Lower leg skin (tissue), 4 donors: ENCODE measurements around the gene MACROH2A2. TPM values are rescaled to one million over a fixed set of nuclear protein-coding genes. Genes with fewer than 3 reads are reported as not detected.

Experiments
- DNase-seq, 2 donors: peaks; one replicate each; pipeline ENCODE4 v3.0.0-alpha.2; 2019; ENCODE audit warnings: low spot score in 2 of 2
- H3K4me3 ChIP-seq: fragments of 200-600 bp; sonication (generic); 2 replicates; pipeline ENCODE4 v1.5.1; 2017; ENCODE audit warnings: mild to moderate bottlenecking, low read depth; ENCODE audit not compliant: poor library complexity, severe bottlenecking
- POLR2A ChIP-seq, 2 donors: fragments of 450-650 bp; IDR thresholded peaks; one replicate each; pipeline ENCODE4 v1.6.1; 2016 to 2017; ENCODE audit warnings: antibody characterized with exemption in 2 of 2, mild to moderate bottlenecking in 1 of 2, moderate library complexity in 1 of 2
- WGBS, 2 donors: methylation state at CpG; one replicate each; pipeline ENCODE4 v1.1.5; 2018; 5-methylcytosine and 5-hydroxymethylcytosine counted together
- intact Hi-C: fragments of 100-400 bp; cut with DNase I; formaldehyde crosslinking; loops from one replicate; pipeline ENCODE4 v1.15.0; 2023; ENCODE audit warnings: low total_unique reads
- total RNA-seq, 4 donors: library from RNA; depleted of rRNA; stranded (reverse); fragments of >200 nt; gene quantifications; one replicate each; pipeline ENCODE4 v1.1.0, GENCODE V29; 2016
- TF ChIP-seq, protein P1 (sequence below), 3 donors: fragments of 450-650 bp; IDR thresholded peaks; one replicate each; pipeline ENCODE4 v1.5.1; 2016; ENCODE audit warnings: antibody characterized with exemption in 3 of 3, mild to moderate bottlenecking in 3 of 3, moderate library complexity in 2 of 3

The MACROH2A2 gene
- total RNA-seq, 4 donors from 2014 or later, result 11.0 to 15.4 (median 12.8) TPM

DNA sequence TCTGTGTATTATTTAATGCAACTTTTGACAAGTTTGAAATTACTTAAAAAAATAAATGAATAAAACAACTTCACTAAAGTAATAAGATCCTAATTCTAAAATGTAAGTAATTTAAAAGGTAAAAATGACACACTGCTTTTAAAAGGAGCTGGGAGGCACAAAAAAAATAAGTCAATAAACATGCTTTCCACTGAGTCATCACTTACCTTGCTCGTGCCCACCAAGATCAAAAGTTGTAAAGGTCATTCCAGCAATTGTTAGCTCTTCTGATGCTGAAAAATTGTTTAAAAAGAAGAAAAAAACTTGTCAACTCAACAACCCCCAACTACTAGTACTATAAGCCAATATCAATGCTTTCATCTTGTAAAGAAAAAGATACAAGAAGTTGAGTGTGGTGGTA is 108.2 kb downstream of the MACROH2A2 start:
- no peak for TF ChIP-seq POLR2A (IDR thresholded peaks at IDR 0.05)
- TF ChIP-seq, protein P1, sequence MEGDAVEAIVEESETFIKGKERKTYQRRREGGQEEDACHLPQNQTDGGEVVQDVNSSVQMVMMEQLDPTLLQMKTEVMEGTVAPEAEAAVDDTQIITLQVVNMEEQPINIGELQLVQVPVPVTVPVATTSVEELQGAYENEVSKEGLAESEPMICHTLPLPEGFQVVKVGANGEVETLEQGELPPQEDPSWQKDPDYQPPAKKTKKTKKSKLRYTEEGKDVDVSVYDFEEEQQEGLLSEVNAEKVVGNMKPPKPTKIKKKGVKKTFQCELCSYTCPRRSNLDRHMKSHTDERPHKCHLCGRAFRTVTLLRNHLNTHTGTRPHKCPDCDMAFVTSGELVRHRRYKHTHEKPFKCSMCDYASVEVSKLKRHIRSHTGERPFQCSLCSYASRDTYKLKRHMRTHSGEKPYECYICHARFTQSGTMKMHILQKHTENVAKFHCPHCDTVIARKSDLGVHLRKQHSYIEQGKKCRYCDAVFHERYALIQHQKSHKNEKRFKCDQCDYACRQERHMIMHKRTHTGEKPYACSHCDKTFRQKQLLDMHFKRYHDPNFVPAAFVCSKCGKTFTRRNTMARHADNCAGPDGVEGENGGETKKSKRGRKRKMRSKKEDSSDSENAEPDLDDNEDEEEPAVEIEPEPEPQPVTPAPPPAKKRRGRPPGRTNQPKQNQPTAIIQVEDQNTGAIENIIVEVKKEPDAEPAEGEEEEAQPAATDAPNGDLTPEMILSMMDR (IDR thresholded peaks at IDR 0.05), result no peak
- no peak overlapping the region for H3K4me3 ChIP-seq
- no peak for DNase-seq
- 58 to 76% methylated on average over 1 of the region's 1 CpG for WGBS, 2 donors
- intact Hi-C loops, result no loop called here

Other genes with a start within 250 kb of the MACROH2A2 start
- gene AIFM2, start 80.0 kb downstream of the MACROH2A2 start, total RNA-seq, result 1 to 10 TPM; 6.3 to 8.2 (median 7.0) TPM
- gene TYSND1, start 93.9 kb downstream of the MACROH2A2 start, total RNA-seq, result 10 to 100 TPM; 39.8 to 47.4 (median 45.4) TPM
- gene SAR1A, start 117.7 kb downstream of the MACROH2A2 start, total RNA-seq, result 10 to 100 TPM; 36.7 to 59.2 (median 45.1) TPM
- 100 to 1,000 TPM in 2 of 4 donors, 10 to 100 TPM in 2; 69.7 to 147 (median 96.9) TPM for gene PPA1, start 180.6 kb downstream of the MACROH2A2 start, total RNA-seq
- under 1 TPM in 2 of 4 donors, not detected in 2; 0.22 to 0.42 TPM for gene NPFFR1, start 231.2 kb downstream of the MACROH2A2 start, total RNA-seq